Kidney (tissue), 14 donors: ENCODE results near the gene ZFP57. TPM values are rescaled to one million over a fixed set of nuclear protein-coding genes. Genes with fewer than 3 reads are reported as not detected.

Experiments used
- DNase-seq, 5 donors: peaks; one replicate each; pipeline ENCODE4 v3.0.0-alpha.2; 2013 to 2020
- FAIRE-seq: peaks from 2 replicates; lab custom pipeline; 2012; peaks lifted over from hg19 to GRCh38; lab: Jason Lieb, UNC
- H3K27ac ChIP-seq, 2 donors: one replicate each; pipeline ENCODE4 v1.7.0; 2013; ENCODE audit warnings: low read depth in 2 of 2, low read length in 2 of 2, inconsistent platforms in 1 of 2
- H3K27me3 ChIP-seq: one replicate; pipeline ENCODE4 v1.7.1; 2013; ENCODE audit warnings: low read length, inconsistent platforms; ENCODE audit not compliant: control insufficient read depth, insufficient read depth
- H3K36me3 ChIP-seq, 3 donors: one replicate each; pipeline versions ENCODE4 v1.7.0 to v1.7.1; 2013; ENCODE audit warnings: low read length in 3 of 3, control low read depth in 1 of 3, inconsistent platforms in 1 of 3; ENCODE audit not compliant: insufficient read depth in 3 of 3, control insufficient read depth in 2 of 3
- H3K4me1 ChIP-seq, 3 donors: one replicate each; pipeline versions ENCODE4 v1.7.0 to v1.7.1; 2013; ENCODE audit warnings: low read length in 3 of 3, inconsistent platforms in 1 of 3, low read depth in 1 of 3; ENCODE audit not compliant: control insufficient read depth in 2 of 3, insufficient read depth in 2 of 3
- H3K4me3 ChIP-seq, 3 donors: one replicate each; pipeline versions ENCODE4 v1.7.0 to v1.8.1; 2013; ENCODE audit warnings: low read length in 3 of 3, control low read depth in 1 of 3, inconsistent platforms in 1 of 3
- H3K9ac ChIP-seq, 3 donors: one replicate each; pipeline versions ENCODE4 v1.7.0 to v1.7.1; 2013; ENCODE audit warnings: low read length in 3 of 3, control low read depth in 1 of 3, inconsistent platforms in 1 of 3
- H3K9me3 ChIP-seq, 3 donors: one replicate each; pipeline versions ENCODE4 v1.7.0 to v1.7.1; 2013; ENCODE audit warnings: low read length in 3 of 3, control low read depth in 1 of 3, inconsistent platforms in 1 of 3; ENCODE audit not compliant: control insufficient read depth in 2 of 3, insufficient read depth in 1 of 3
- intact Hi-C: fragments of 100-400 bp; cut with DNase I; formaldehyde crosslinking; loops from one replicate; pipeline ENCODE4 v1.11.1; 2022
- polyA plus RNA-seq: library from polyadenylated mRNA; stranded (reverse); fragments of 350-450 nt; fragmentation: Illumina TruSeq; extraction: RNeasy Lipid Tissue Mini Kit (QIAGEN cat#74804); gene quantifications from one replicate; pipeline ENCODE4 v1.2.3, GENCODE V29; 2014; ENCODE audit warnings: low read depth, low replicate concordance; ENCODE audit not compliant: insufficient read depth
- total RNA-seq: library from RNA; stranded (reverse); fragmentation: NEBNext Ultra II Directional; extraction: Animal tissue kit (Norgen Biotek cat#: 25700); gene quantifications from one replicate; pipeline ENCODE4 v1.2.1, GENCODE V29; 2021
- TF ChIP-seq, protein P1 (sequence below): IDR thresholded peaks from 3 replicates; pipeline ENCODE4 v1.5.1; 2012; ENCODE audit warnings: mild to moderate bottlenecking, moderate library complexity, borderline replicate concordance; ENCODE audit not compliant: insufficient read depth; ENCODE audit errors: extremely low read depth
- donor health status: control.
- donor health status: control.
- donor health status: control.
- donor health status: control.
- donor health status: control.
- donor health status: DM: yes; HTN: yes; CAD: no.
- donor health status: Normal renal cell carcinoma (clear cell type).

Gene ZFP57
- total and polyA plus RNA-seq, 2 donors from 2014 or later, result 1.1 TPM; not detected in 1

DNA sequence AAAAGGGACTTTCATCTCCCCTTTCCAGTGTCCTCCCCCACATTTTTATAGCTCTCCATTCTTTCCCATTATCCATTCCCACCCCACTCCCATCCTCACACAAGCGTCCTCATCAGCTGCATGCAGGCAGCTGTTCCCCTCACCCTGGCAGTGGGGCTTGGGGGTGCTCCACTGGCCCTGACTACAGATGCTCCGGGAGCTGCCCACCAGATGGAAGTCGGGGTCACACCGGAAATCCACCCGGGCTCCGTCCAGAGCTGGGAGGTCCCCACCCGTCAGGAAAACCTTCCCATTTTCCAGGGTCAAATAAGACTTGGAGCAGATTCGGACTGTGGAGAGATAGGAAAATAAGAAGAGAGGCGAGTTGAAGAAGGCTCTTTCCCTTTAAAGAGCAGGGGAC is 50.6 kb downstream of the ZFP57 start:
- intact Hi-C loops, result no loop called here
- DNase-seq (peak in 1 of 5 donors; percentile 51), FAIRE-seq (no peak)
- Histone ChIP-seq H3K36me3 (no peaks in the 10 kb centered on the region), H3K27ac (no peak overlapping the region), H3K4me1 (peaks cover 0 to 13% (median 0%) of the 10 kb centered on the region in 3 donors), H3K4me3 (no peak overlapping the region), H3K9ac (no peak overlapping the region), H3K9me3 (no peaks in the 10 kb centered on the region), H3K27me3 (no peaks in the 10 kb centered on the region)
- TF ChIP-seq, protein P1, sequence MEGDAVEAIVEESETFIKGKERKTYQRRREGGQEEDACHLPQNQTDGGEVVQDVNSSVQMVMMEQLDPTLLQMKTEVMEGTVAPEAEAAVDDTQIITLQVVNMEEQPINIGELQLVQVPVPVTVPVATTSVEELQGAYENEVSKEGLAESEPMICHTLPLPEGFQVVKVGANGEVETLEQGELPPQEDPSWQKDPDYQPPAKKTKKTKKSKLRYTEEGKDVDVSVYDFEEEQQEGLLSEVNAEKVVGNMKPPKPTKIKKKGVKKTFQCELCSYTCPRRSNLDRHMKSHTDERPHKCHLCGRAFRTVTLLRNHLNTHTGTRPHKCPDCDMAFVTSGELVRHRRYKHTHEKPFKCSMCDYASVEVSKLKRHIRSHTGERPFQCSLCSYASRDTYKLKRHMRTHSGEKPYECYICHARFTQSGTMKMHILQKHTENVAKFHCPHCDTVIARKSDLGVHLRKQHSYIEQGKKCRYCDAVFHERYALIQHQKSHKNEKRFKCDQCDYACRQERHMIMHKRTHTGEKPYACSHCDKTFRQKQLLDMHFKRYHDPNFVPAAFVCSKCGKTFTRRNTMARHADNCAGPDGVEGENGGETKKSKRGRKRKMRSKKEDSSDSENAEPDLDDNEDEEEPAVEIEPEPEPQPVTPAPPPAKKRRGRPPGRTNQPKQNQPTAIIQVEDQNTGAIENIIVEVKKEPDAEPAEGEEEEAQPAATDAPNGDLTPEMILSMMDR, result no peak

DNA sequence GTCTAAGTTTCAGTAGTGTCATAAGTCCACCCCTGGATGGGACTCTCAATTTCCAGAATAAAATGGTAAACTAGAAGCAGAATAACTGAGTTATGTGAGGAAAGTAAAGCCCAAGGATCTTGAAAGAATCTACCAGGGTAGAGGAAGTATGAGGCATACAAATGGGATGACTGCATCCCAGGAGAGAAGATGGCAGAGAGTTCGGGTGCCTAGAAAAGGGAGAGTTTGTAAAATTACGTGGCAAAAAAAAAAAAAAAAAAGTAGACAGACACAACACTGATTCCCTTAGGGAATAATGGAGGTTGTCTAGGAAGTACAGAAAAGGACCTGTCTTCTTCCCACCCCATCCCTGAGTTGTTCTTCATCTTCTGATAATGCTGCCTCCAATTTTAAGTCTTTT is 51.4 kb downstream of the ZFP57 start:
- Histone ChIP-seq H3K27me3 (no peaks in the 10 kb centered on the region), H3K9ac (no peak overlapping the region), H3K27ac (no peak overlapping the region), H3K36me3 (no peaks in the 10 kb centered on the region), H3K4me1 (peaks cover 0 to 13% (median 0%) of the 10 kb centered on the region in 3 donors), H3K4me3 (no peak overlapping the region), H3K9me3 (no peaks in the 10 kb centered on the region)
- intact Hi-C loops, result no loop called here
- TF ChIP-seq, protein P1, result no peak
- no peak for DNase-seq
- FAIRE-seq, result no peak

DNA sequence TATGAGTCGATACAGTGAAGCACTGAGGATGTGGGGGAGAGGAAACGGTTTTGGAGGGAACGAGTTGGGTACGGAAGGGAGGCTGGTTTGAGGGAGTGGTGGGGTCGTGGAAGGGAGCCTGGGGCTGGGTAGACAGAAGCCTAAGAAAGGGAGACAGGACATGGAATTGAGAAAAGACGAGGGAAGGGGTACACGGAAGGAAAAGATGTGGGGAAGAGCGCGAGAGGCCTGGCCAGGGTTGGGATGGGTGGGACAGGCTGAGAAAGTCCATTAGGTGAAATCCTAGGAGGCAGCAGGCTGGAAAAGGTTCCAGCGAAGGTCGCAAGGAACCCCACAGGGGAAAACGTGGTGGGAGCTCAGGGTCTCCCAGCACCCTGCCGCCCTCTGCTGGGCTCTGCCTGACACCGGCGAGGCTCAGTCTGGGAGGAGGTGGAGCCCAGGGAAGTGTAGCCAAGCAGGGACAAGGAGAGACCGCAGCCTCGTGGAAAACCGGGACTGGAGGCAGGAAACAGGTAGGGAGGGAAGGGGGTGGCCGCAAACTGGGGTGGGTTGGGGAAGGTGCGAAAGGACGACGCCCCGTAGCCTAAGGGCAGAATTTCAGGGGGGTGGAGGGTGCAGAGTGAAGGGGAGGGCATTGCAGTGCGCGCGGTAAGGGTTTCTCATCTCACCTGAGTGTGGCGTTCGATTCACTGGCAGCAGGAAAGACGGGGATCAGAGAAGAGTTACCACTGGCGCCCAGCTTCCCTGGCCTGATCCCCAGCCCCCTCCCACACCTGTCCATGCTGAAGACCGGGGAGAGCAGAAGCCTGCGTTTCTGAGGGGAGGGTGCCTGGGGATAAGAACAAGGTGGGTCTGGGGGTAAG is 52.3 kb downstream of the ZFP57 start:
- Histone ChIP-seq H3K27me3 (no peaks in the 10 kb centered on the region), H3K4me1 (peaks cover 0 to 13% (median 0%) of the 10 kb centered on the region in 3 donors), H3K9me3 (no peaks in the 10 kb centered on the region), H3K36me3 (no peaks in the 10 kb centered on the region), H3K27ac (peak overlapping the region; percentile 34 to 54), H3K4me3 (peak overlapping the region; percentile 64 to 87 (median 69)), H3K9ac (peak overlapping the region in 2 of 3 donors; percentile 67 to 77)
- TF ChIP-seq, protein P1, result peak; percentile 47
- FAIRE-seq (no peak), DNase-seq (peak; percentile 92 to 96 (median 93))
- intact Hi-C loops, result no loop called here
